HG03432 (cell line): ENCODE results near the gene CCER1.
A peak's percentile ranks its signal among the peaks of the same experiment; 100 is the strongest.

Experiments
- ATAC-seq: cut with Tn5 transposase; IDR thresholded peaks from one replicate; pipeline ENCODE4 v1.9.1; 2021; ENCODE audit warnings: mild to moderate bottlenecking, moderate library complexity; ENCODE audit not compliant: unreplicated experiment

CCER1 gene

GRCh38 chr12:90969851-90970250 is 14.9 kb upstream of the CCER1 start:
- ATAC-seq: no peak

- ATAC-seq: no peak
These were observed 14.4 kb upstream of the CCER1 start for GRCh38 chr12:90969346-90969745.

- ATAC-seq: peak; percentile 72
These were observed 10.2 kb upstream of the CCER1 start for GRCh38 chr12:90965204-90965603.

- no peak for ATAC-seq
These were observed 9.6 kb upstream of the CCER1 start for GRCh38 chr12:90964616-90965015.

GRCh38 chr12:90963946-90964345 is 9.0 kb upstream of the CCER1 start:
- ATAC-seq: no peak

GRCh38 chr12:90961154-90961553 is 6.2 kb upstream of the CCER1 start:
- ATAC-seq: no peak

- peak; percentile 85 for ATAC-seq
These were observed 4.7 kb upstream of the CCER1 start for GRCh38 chr12:90959538-90960139.

GRCh38 chr12:90959032-90959431 is 4.1 kb upstream of the CCER1 start:
- ATAC-seq: no peak

GRCh38 chr12:90958347-90958746 is 3.4 kb upstream of the CCER1 start:
- ATAC-seq: no peak

GRCh38 chr12:90954428-90954827 is 548 bp downstream of the CCER1 start:
- no peak for ATAC-seq

GRCh38 chr12:90953956-90954421 is 987 bp downstream of the CCER1 start:
- no peak for ATAC-seq

- no peak for ATAC-seq
These were observed 3.4 kb downstream of the CCER1 start for GRCh38 chr12:90951432-90952105.

- ATAC-seq: no peak
These were observed 7.1 kb downstream of the CCER1 start for GRCh38 chr12:90947869-90948268.

GRCh38 chr12:90945070-90945649 is 9.8 kb downstream of the CCER1 start:
- peak; percentile 79 for ATAC-seq

- ATAC-seq: no peak
These were observed 11.7 kb downstream of the CCER1 start for GRCh38 chr12:90943255-90943654.

GRCh38 chr12:90940872-90941499 is 14.0 kb downstream of the CCER1 start:
- ATAC-seq: peak; percentile 77

- no peak for ATAC-seq
These were observed 15.6 kb downstream of the CCER1 start for GRCh38 chr12:90939382-90939781.

GRCh38 chr12:90938451-90938850 is 16.5 kb downstream of the CCER1 start:
- ATAC-seq: no peak

GRCh38 chr12:90937651-90938050 is 17.3 kb downstream of the CCER1 start:
- ATAC-seq: no peak

GRCh38 chr12:90936230-90937005 is 18.6 kb downstream of the CCER1 start:
- ATAC-seq: no peak

- no peak for ATAC-seq
These were observed 29.4 kb downstream of the CCER1 start for GRCh38 chr12:90925562-90925961.
